T47D (cell line): Measurements from ENCODE around the gene ZBTB16.
A peak's percentile ranks its signal among the peaks of the same experiment; 100 is the strongest.

Source experiments
- DNase-seq, 2 experiments: peaks; one replicate each; pipeline versions ENCODE4 v3.0.0 to v3.0.0-alpha.2; 2011 to 2012; ENCODE audit warnings: low read depth in 1 of 2, low spot score in 1 of 2
- JUND ChIP-seq: IDR thresholded peaks from 2 replicates; pipeline ENCODE4 v1.6.1; 2012; ENCODE audit warnings: low read depth
- in situ Hi-C: cut with HindIII; loops from 2 replicates; pipeline ENCODE4 v1.10.0; 2016; ENCODE audit warnings: low sequenced_read_pairs, low pct_unique_long_range_greater_than_20kb

The ZBTB16 gene

DNA sequence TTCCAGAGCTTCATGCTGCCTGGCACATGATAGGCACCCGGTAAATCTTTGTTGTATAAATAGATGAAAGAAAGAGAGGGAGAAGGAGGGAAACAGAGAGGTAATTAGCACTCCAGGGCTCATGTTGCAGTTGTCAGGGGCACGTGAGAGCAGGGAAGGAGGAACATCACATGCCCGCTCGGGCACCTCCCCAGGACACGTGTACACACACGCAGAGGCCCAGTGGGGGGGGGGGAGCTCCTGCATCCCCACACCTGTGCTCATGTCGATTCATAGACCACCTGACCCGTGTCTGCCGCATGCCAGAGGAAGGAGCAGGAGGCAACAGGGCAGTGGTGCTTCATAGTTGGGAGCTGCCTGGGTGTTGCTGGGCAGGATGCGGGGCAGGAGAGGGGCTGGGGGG lies 199.6 kb downstream of the ZBTB16 start:
- in situ Hi-C loops, result no loop called here
- DNase-seq, result no peak

GRCh38 chr11:114259551-114259983 lies 200.1 kb downstream of the ZBTB16 start:
- in situ Hi-C loops, result no loop called here
- TF ChIP-seq JUND, result no peak
- no peak for DNase-seq

More for the DNA sequence above, 199.6 kb downstream of the ZBTB16 start:
- TF ChIP-seq JUND, result no peak

DNA sequence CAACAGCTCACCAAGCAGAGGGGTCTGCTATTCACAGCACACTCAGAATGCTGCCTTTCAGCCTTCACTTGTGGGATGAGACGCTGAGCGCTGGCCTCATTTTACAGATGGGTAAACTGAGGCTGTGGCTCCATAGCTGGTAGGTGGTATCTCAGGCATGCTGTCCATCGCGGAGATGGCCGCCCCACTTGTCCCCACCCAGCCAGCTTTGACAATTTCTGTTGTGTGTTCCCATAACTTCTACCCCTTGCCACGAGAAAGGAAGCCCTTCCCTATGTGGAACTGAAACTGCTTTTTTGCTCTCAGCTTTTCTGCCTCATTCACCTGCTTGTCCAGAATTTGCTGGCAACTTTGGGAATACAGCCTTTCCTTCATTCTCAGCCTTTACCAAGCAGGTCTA lies 200.6 kb downstream of the ZBTB16 start:
- no peak for TF ChIP-seq JUND
- in situ Hi-C loops, result no loop called here
- DNase-seq, result no peak

DNA sequence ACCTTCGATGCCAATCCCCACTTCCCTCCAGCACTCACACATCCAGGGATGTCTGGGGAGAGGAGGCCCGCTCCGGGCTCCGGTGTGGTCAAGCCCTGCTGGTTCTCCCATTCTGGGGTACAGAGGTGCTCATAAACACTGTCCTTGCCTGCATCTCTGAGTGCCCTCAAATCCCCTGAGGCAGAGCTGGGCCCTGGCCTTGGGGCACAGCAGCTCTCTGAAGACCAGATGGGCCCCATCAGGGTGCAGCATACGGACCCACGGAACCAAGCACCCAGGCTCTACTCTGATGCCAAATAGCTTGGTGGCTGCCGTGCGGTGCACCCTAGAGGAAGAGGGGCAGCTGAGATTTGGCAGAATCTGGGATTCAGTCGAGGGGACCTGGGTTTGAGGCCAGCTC lies 201.0 kb downstream of the ZBTB16 start:
- TF ChIP-seq JUND, result no peak
- in situ Hi-C loops, result no loop called here
- DNase-seq, result no peak

DNA sequence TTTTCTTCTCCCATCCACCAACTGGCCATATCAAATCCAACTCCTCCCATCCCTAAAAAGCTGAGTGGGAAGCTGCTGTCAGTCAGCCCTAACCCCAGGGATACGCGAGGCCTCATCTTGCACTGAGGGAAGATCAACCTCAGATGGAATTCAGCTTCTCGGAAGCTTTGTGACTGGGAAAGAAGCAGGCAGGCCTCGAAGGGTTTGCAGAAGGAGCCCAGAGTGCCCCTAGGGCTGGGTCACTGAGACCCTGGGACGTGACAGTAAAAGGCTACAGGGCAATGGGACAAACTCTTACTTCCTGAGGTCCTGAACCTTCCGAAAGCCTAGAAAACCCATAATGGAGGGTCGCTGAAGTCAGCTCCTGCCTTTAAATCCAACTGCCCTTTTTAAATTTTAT lies 202.3 kb downstream of the ZBTB16 start:
- in situ Hi-C loops, result no loop called here
- no peak for TF ChIP-seq JUND
- no peak for DNase-seq

GRCh38 chr11:114262681-114263512 lies 203.4 kb downstream of the ZBTB16 start:
- in situ Hi-C loops, result no loop called here
- TF ChIP-seq JUND, result no peak
- DNase-seq, result peak; percentile 76 to 77

DNA sequence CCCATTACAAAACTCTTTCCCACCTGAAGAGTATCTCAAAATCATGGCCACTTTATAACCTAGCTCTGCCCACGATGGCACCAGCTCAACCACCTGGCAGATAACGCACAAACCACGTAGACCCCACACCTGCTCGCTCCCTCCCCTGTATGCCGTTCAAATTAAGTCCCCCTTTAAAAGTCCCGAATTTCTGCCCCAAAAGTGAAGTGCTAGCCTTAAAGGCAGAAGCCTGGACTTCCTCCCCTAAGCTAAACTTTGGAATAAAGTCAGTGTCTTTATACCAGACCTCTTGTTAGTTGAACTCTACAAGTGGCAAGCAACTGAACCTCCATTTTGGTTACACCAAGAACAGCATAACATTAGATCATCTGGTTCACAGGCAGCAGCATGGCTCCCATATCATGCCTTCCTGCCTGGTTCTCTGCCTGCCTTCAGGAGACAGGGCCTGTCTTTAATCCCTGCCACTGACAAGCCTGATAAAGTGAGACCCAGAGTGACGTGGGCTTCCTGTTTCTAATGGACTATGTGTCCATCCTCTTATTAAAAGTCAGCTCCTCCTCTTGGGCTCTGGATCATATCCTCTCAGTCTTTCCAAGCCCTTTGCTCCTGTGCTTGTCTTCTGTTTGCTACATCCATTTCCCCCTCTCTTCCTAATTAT lies 204.1 kb downstream of the ZBTB16 start:
- no peak for TF ChIP-seq JUND
- in situ Hi-C loops, result no loop called here
- DNase-seq, result no peak

GRCh38 chr11:114264381-114264780 lies 204.9 kb downstream of the ZBTB16 start:
- in situ Hi-C loops, result no loop called here
- no peak for TF ChIP-seq JUND
- DNase-seq, result no peak

DNA sequence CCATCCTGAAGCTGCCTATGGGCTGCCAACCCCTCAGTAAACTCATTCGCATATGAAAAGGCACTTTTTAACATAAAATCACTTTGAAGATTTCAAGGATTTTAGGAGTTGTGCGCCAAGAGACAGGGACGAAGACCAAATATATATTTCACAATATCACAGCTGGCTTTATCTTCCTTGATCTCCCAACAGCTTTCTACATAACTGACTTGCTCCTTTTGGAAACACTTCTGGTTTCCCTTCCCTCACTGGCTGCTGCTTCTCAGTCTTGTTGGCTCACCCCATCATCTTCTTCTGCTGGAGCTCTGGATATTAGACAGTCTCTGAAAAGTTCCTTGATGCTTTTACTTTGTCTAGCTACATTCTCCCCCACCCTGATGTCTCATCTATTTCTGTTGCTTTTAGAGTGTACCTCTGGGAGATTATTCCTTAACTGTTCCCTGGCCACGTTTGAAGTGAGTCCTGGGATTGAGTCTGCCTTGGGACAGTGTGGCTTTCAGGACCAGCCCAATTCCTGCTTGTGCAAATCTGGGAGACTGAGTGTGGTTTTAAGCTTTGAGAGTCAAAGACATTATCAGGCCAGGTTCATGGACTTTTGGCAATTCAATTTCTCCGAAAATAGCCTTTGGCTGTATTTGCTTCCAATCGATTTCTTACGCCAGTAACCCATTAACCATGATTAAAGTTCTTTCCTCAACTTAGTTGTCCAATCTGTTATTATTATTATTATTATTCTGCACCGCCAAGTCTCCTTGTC lies 205.8 kb downstream of the ZBTB16 start:
- no peak for DNase-seq
- no peak for TF ChIP-seq JUND
- in situ Hi-C loops, result no loop called here

DNA sequence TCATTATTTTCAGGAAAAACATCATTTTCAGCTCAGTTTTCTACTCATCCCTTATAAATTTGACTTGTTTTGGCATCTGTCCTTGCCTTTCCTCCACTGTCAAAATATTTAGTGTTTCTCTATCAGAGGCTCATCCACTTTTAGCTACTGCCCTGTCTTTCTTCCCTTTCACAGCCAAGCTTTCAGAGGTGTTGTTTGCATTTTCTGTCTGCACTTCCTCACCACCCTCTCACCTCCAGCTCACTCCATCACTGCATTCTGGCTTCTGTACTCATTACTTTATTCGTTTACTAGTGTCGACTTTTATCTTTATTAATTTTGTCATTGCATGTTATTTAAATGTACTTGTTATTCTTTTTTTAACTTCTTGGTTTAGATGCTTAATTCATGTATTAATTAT lies 210.0 kb downstream of the ZBTB16 start:
- in situ Hi-C loops, result no loop called here
- DNase-seq, result no peak
- TF ChIP-seq JUND, result no peak

GRCh38 chr11:114270531-114271270 lies 211.2 kb downstream of the ZBTB16 start:
- no peak for DNase-seq
- no peak for TF ChIP-seq JUND
- in situ Hi-C loops, result no loop called here

DNA sequence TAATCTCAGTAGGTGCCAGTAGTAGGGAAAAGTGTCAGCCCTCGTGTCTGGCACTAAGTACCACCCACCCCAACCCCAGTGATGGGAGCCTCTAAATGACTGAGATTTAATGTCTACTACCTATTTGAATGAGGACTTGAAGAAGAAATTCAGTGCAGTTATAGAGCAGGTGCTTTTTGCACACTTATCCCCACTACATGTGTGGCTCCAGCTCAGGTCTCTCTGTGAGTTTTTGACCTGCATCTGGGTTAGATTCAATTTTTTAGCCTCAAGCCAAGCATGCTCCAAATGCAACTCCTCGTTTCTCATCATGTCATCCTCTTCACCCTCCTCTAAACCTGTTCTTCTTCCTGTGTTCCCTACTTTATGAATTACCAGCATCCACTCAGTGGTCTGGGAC lies 211.8 kb downstream of the ZBTB16 start:
- TF ChIP-seq JUND, result no peak
- DNase-seq, result no peak
- in situ Hi-C loops, result no loop called here
